Caki2 (cell line): ENCODE measurements around the gene CACHD1. TPM values are rescaled to one million over a fixed set of nuclear protein-coding genes. Genes with fewer than 3 reads are reported as not detected.

Source experiments
- DNase-seq: peaks from one replicate; pipeline ENCODE4 v3.0.0-alpha.2; 2015; ENCODE audit warnings: low read depth
- in situ Hi-C: cut with HindIII; loops from 2 replicates; pipeline ENCODE4 v1.10.0; 2016; ENCODE audit warnings: low sequenced_read_pairs, low pct_unique_long_range_greater_than_20kb, mixed read lengths
- total RNA-seq: library from RNA; depleted of rRNA; stranded (reverse); fragments of >200 nt; shearing (Covaris generic); gene quantifications from 2 replicates; pipeline ENCODE4 v1.2.3, GENCODE V29; 2014; ENCODE audit warnings: low replicate concordance

Gene CACHD1
- total RNA-seq, 1 experiment from 2014 or later: 3.1 TPM

DNA sequence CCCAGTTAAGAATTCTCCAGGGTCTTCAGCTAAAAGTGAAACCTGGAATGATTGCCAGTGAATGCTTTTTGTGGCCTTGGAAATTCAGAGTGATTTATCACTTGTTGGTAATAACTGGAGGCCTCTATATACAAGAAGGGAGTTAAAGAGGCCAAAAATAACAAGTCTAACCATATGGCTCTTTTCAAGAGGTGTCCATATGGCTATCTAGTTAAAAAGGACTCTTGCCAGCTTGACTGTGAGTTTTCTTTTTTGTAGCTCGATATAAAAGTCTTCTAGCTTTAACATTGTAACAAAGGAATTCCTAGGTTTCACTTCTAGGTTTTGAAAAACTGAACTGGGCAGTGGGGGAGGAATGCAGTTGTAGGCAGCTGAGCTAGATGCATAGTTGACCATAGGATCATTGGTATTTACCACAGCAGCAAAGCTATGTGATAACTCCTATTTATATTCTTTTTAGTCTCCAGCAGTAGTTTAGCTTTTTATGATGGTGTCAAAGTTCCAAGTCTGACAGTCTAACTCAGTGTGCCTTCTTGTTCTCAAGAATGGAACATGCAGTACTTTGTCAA is 44.4 kb downstream of the CACHD1 start:
- in situ Hi-C loops: no loop called here
- no peak for DNase-seq

DNA sequence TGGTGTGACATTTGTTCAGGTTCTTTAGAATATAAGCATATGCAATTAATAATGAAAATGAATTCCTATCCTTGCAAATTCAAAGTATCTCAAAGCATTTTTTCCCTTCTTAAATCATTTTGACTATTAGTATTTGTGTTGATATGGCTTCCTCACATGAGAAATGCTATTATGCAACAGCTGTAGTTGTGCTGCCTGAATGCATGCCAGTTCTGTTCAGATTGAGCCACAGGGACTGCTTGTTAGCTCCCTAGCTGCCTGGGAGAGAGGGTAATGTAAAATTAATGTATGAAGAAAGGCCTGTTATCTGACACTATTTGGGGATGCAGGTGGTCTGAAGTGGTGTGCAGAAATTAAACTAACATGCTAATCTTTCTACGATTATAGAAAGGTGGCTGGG is 45.5 kb downstream of the CACHD1 start:
- in situ Hi-C loops: no loop called here
- DNase-seq: no peak

DNA sequence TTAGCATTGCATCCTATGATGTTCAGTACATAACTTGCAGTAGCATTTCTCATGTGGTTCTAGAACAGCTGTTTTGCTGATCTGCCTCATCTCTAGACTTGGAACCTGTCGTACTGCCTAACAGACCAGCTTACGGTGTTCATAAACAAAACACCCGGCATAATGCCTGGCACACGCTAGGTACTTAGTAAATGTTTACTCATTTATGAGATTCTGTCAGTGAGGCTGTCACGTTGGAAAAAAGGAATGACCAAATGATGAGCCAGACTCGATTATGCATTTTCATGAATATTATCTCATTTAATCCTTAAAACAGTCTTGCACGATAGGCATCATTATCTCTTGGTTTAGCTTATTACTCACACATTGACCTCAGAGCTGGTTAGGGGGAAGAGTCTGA is 46.4 kb downstream of the CACHD1 start:
- no peak for DNase-seq
- in situ Hi-C loops: no loop called here

GRCh38 chr1:64516803-64517568 is 47.1 kb downstream of the CACHD1 start:
- peak; percentile 38 for DNase-seq
- in situ Hi-C loops: no loop called here

- in situ Hi-C loops: no loop called here
- DNase-seq: no peak
These were observed 47.7 kb downstream of the CACHD1 start for GRCh38 chr1:64517640-64518039.

DNA sequence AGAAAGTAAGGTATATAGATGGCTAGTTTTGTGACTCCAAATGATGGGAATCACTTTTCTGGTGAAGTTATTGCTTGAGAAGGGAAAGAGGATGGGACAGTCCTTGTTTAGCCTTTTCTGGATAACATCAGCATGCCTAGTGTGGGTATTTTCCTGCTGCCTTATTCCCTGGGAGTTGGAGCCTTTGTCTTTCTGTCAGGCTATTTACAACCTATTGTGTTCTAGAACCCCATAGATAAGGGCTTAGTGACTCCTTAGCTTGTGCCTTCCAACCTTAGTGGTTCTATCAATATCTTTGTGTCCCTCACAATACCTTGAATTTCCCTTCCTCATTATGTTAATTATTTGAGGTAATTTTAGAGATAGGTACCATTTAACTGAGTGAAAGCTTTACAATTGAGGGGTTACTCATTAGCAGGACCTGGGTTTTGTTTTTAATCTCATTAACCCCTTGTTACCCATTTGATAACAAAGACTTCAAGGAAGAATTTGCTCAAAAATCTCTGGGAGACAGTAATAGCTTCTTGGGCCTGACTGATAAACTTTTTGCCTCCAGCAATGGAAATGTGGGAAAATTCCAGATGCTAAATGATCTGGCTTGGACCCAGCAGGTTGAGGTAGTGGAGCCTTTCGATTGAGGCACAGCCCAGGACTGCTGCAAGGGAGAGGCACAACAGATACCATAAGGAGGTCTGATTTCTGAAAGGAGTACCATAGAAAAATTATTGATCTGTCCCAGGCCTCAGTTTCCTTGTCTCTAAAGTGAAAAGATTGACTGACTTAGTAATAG is 49.0 kb downstream of the CACHD1 start:
- in situ Hi-C loops: no loop called here
- no peak for DNase-seq

DNA sequence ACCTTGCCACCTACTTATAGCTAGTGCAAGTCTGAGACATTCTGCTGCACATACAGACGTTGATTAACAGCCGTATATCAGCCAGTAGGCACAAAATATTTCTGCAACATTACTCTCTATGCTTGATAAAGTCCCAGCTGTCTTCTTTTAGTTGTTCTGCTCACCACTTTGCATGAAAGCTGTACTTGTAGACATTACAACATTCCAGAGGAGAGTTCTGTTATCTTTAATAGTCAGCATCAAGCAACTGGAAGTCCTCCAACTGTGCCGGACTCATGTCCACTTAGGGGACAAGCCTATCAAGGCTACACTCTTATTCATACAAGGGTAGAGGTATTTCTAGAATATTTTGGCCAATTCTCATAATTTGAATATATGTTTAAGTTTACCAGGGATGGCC is 50.0 kb downstream of the CACHD1 start:
- DNase-seq: peak; percentile 15
- in situ Hi-C loops: no loop called here

- in situ Hi-C loops: no loop called here
- no peak for DNase-seq
These were observed 52.8 kb downstream of the CACHD1 start for GRCh38 chr1:64522740-64523139.

DNA sequence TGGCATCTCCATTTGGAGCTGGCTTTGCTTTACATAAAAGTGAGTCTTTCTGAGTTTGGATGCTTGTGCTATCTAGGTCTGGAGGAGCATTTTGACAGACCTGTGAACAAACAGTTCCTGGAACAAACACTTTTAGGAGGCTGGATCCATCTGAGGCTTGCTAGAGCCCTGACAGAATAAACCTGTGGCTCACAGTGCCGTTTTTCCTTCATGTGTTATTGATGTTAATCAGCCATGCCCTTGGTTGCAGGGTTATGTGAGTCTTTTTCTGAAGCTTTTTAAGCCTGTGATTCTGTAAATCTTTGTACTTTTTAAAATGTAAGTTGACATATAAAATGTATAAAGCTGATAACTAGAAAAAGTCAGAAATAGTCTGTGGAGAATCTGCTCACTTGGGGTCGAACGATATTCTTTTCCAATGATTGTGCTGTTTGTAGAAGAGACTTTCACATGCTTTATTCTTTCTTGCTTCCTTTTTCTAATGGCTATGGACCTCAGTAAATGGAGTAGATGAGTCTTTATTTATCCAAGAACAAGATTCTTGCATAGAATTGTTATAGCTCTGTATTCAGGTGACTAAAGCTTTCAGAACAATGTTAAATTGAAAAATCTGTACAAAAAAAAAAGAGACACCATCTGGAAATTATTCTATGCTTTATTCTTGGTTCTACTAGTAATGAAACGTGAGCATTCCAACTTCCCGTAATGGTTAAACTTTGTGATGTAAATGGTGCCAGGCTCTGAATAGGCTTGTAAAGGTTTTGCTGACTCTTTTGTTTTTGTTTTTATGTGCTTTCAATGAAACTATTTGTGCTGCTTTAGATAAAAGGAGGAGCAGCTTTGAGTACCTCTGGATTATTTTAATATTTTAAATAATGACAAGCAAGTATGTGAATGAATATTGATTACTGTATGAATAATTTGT is 53.7 kb downstream of the CACHD1 start:
- in situ Hi-C loops: no loop called here
- DNase-seq: no peak

DNA sequence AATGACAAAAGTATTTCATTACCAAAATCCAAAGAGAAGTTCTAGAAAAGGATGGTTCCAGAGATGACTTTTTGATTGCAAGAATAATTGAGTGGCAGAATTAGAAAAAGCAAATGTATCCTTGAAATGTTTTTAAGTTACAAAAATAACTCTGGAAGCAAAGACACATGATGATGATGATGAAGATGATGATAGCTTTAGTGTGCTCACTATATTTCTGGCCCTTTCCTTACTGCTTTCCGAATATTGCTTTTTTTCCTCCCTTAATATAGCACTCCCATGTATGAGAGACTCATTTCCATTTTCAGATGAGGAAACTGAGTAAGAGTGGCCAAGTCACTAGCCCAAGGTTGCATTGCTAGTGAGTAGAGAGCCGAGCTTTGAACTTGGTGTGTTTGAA is 54.7 kb downstream of the CACHD1 start:
- DNase-seq: no peak
- in situ Hi-C loops: no loop called here

DNA sequence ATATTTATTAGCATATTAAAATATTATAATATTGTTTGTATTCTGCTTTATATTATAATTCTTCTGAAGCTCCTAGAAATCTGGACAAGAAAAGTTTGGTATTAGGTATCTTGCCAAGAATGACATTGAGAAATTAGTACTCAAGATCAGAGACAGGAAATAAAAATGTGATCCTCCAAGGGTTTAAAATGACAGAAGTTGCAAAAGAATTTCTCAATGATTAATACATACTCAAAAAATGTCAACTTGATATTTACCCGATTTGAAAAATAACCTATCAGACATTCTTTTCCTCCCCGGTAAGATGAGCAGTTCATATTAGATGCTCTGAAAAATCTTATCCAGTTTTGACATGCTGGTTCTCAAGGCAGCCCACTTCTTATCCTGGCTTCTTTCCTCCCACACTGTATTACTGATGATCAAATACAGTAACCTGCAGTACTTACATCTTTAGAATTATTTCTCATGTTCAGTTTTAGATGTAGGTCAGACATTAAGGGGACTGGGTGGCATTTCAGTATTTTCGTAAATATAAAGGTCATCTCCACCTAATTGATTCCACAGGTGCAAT is 55.3 kb downstream of the CACHD1 start:
- in situ Hi-C loops: no loop called here
- no peak for DNase-seq

DNA sequence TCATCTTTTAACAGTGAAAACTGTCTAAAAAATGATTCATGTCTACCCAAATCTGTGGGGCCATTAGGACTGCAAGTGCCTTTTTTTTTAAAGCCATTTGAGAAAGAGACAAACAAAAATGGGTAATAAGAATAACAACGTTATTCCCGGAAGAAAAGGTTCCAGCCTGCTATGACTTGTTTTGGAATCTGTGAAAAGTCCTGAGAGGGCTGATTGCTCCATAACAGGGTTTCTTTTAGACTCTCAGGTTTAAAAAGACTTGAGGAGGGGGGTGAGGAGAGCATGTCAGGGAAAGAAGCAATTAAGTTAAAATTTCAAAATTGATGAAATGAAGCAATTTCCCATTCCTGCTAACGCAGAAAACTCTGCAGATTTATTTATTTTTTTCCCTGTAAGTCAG is 56.4 kb downstream of the CACHD1 start:
- in situ Hi-C loops: no loop called here
- DNase-seq: no peak

DNA sequence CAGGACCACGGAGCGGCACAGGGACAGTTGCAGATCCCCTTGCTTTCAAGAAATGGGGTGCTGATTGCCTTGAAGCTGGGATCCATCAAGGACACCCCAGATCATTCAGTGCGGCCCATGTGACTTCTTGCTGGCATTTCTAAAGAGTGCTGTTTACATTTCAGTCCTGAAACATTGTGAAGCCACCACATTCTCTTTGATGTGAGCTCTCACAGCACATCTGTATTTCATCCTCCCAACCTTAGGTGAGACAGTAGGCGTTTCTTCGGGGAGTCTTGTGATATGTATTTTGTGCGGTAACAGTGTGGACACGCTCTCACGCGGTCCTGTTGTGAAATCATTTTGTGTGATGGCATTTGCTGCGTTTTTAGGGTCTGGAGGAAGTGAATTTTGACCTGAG is 57.2 kb downstream of the CACHD1 start:
- in situ Hi-C loops: no loop called here
- no peak for DNase-seq

GRCh38 chr1:64527786-64528185 is 57.9 kb downstream of the CACHD1 start:
- DNase-seq: no peak
- in situ Hi-C loops: no loop called here

DNA sequence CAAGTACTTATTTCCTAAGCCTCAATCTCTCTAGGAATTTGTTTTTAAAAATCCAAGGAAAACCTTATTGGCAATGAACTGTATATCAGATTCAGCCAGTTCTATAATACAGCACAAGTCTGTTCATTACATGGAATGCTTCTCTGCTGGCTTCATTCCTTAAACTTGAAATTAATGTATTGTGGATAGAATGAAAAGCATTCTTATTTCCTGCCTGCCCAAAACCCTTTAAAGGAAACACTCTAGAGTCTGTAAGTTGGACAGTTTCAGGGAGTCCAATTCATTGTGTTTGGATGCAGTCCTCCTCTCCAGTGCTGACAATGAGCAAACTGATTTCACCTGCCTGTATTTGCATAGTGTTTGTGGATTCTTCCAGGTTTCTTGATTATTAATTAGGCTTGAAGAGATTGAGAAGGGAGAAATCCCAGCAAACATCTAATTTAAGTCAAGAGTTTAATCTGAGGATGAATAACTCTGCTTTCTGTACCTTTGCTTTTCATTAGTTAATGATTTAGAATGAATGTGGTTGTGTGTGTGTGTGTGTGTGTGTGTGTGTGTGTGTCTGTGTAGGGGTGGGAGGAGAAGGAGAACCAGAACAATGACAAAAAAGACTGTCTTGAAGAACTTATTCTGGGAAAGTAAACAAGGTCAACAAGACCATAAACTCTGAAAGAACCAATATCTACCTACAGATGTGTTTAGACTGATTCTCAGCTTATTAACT is 61.2 kb downstream of the CACHD1 start:
- in situ Hi-C loops: no loop called here
- DNase-seq: no peak

DNA sequence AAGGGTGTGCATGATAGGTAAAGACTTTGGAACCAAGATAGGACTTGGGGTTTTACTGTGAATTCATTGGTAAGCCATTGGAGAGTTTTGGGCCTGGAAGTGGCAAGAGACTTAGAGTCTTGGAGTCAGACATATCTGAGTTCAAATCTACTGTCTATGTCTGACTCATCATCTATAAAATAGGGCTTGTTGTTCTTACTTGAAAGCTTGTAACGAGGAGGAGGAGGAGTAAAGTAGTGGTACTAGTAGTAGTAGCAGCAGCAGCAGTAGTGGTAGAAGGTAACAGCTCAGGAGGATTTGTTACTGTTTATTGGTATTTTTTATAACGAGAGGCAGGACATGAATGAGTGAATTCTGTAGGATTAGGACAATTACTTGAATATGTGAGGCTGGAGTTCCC is 62.7 kb downstream of the CACHD1 start:
- no peak for DNase-seq
- in situ Hi-C loops: no loop called here

- in situ Hi-C loops: no loop called here
- peak; percentile 41 for DNase-seq
These were observed 66.3 kb downstream of the CACHD1 start for GRCh38 chr1:64535938-64536835.
